ENCODE data around the gene CATSPER4.

Gene CATSPER4

DNA sequence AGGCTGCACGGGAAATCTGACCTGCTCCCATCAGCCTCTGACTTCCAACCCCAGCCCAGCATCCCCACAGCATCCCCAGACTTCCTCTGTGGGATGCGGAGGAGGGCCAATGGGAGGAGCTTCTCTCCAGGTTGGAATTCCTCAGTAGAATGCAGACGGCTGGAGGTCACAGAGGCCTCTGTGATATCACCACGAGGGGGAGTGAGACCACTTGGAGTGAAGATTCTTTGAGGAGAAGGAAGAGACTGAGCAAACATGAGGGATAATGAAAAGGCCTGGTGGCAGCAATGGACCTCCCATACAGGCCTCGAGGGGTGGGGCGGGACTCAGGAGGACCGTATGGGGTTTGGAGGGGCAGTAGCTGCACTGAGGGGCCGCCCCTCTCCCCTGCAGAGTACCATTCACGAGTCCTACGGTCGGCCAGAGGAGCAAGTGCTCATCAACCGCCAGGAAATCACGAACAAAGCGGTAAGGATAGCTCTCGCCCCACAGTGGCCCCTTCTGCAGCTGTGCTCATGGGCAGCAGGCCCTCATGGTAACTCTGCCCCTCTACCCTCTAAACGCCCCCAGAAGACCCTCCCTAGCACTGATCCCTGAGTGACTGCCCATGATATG is at the start of gene CATSPER4:
CATSPER4 (plus strand) TSS at position 230 of the 615 bp plus-strand sequence; CDS start at position 256, 26 bp downstream.
- DNase-seq (ENCODE audit: low read depth in 3 of 3), result no peak

- DNase-seq (ENCODE audit: low read depth in 3 of 3), result no peak
Measured at GRCh38 chr1:26142159-26142558, 48.2 kb upstream of the CATSPER4 start.

GRCh38 chr1:26145041-26145959 is 45.1 kb upstream of the CATSPER4 start:
- peak; percentile 43 to 64 (median 55) for DNase-seq (ENCODE audit: low read depth in 3 of 3)

GRCh38 chr1:26145960-26146294 is 44.5 kb upstream of the CATSPER4 start:
- no peak for DNase-seq (ENCODE audit: low read depth in 3 of 3)

DNA sequence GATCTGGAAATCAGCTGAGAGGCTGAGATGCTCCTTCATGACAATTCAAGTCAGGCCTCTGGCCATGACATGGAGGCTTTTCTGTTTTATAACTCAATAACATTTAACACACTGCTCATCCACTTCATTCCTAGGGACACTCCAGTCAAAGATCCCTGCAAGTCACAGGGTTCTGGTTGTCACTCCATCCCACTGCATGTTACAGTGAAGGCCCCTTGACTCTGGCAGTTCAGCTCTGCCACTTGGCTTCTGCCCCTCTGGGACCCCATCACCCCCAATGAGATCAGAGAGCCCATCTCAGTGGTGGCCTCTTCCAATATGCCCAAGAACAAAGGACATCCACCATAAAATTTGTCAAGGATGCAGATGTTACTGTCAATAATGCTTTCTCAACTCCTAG is 41.5 kb upstream of the CATSPER4 start:
- DNase-seq (ENCODE audit: low read depth in 3 of 3), result no peak

DNA sequence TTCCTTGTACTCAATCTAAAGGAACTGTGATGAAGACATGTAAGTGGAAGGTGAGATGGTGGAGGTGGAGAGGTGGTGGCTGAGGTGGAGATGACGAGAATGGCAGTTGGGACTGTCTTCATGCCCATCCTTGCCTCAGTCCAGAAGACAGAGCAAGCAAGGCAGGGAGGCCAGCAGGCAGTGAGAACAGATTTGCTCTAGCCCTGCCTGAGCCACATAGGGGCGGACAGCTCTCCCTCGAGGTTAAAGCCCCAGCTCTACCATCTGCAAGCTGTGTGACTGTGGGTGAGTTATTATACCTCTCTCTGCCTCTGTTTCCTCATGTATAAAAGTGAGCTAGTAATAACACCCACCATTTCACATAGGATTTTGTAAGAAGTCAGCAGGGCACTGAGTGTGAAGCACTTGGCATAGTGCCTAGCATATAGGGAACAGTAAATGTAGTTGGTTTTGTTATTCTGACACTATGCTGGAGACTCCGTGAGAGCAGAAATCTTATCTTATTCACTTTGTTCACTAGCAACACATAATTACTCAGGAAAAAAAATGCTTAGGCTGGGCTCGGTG is 36.4 kb upstream of the CATSPER4 start:
- DNase-seq (ENCODE audit: low read depth in 3 of 3), result no peak

DNA sequence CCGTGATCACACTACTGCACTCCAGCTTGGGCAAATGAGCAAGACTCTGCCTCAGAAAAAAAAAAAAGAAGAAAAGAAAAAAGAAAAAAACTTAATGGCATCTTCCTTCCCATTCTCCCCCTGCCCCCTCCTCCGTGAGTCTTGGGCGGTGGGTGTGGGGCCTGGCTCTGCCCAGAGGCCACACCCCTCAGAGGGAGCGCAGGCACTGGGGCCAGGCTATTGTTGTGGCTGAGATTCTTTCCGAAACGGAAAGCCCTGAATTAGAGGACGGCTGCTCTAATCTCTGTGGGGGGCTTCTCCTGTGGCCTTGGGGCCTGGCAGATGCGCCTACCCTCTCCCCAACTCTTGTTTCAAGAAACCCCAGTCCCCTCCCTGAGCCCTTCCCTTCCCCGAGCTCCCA is 35.7 kb upstream of the CATSPER4 start:
- DNase-seq (ENCODE audit: low read depth in 3 of 3), result no peak

- no peak for DNase-seq (ENCODE audit: low read depth in 3 of 3)
Measured at GRCh38 chr1:26155370-26156284, 34.8 kb upstream of the CATSPER4 start.

- DNase-seq (ENCODE audit: low read depth in 3 of 3), result no peak
Measured at GRCh38 chr1:26156285-26157038, 33.9 kb upstream of the CATSPER4 start.

DNA sequence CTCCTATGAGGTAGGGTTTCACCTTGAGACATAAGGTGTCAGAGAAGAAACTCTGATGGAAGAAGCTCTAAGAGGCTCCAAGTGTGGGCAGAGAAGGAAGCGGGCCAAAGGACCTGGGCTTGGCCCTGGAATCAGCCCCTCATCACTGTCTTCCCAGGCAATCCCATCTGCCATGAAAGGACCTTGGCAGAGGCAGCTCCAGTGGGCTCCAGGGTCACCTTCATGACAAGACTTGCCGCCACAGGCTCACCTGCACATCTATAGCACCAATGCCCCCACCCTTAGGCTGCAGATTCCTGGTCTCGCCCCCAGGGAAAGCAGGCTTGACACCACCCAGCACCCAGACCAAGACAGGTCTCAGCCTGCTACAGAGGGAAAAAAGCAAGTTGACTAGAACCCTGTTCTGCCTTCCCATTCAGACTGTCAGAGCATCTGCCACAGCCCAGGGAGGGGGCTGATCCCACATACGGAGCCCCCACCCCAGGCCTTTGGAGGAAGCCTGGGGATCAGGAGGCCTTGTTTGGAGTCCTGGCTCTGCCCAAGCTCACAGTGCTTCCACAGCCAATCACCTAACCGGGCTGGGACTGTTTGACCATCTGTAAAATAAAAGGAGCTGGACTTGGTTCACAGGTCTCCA is 32.0 kb upstream of the CATSPER4 start:
- no peak for DNase-seq (ENCODE audit: low read depth in 3 of 3)

- DNase-seq (ENCODE audit: low read depth in 3 of 3), result no peak
Measured at GRCh38 chr1:26158908-26159742, 31.3 kb upstream of the CATSPER4 start, which contains the start of gene FAM110D. TSS of gene FAM110D (plus strand) at chr1:26159079. CDS start at chr1:26161292, 2,213 bp downstream.

- no peak for DNase-seq (ENCODE audit: low read depth in 3 of 3)
Measured at GRCh38 chr1:26159743-26160039, 30.7 kb upstream of the CATSPER4 start.

DNA sequence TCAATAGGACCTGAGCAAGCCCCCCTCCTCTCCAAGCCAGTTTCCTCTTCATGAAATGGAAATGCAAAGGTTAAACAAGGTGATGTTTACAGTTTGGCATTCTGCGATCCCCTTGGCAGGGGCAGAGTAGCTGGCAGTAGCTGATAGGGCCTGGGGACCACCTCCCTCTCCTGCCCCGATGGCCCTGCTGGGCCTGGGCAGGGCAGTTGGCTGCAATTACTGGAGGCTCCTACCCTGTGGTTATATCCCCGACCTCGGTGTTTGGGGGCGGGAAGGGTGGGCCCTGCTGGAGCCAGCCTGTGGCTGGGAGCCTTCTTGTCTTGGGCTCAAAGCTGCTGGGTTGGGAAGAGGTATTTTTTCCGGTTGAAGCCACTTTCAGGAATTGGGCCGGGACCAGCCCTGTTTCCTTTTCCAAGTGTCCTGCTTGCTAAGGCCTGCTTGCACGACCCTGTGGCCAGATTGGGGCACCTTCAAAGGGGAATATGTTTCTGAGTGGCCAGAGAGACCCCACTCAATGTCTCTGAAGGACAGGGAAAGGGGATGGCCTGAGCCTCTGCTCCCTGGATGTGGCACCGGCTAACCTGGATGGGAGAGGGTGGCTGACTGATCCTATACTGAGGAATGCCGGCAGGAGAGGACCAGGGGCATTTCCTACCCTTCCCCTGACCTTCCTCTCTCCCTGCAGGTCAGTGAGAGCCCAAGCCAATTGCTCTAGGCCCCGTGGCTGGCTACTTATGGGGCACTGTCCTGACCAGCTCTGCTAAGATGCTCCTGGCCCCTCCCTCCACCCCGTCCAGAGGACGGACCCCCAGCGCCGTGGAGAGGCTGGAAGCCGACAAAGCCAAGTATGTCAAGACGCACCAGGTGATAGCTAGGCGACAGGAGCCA is 29.6 kb upstream of the CATSPER4 start:
- DNase-seq (ENCODE audit: low read depth in 3 of 3), result no peak

- peak in 1 of 3 experiments; percentile 51 for DNase-seq (ENCODE audit: low read depth in 3 of 3)
Measured at GRCh38 chr1:26161415-26162219, 28.8 kb upstream of the CATSPER4 start.

GRCh38 chr1:26162220-26162709 is 28.1 kb upstream of the CATSPER4 start:
- no peak for DNase-seq (ENCODE audit: low read depth in 3 of 3)

DNA sequence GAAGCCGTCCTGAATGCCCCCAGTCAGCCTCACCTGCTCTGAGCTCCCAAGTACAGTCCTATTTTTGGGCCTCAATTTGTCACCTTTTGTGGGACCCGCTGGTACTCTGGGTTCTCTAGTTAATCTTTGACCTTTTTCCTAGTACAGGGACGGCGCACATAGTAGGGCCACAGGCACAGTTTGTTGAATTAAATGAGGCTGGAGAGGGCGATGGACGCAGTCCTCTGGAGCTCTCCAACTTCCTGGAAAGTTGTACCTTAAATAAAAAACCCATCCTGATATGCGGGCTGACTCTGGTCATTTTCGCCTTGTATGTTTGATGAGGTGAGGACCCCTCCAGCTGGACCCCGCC is 26.7 kb upstream of the CATSPER4 start:
- DNase-seq (ENCODE audit: low read depth in 3 of 3), result no peak

GRCh38 chr1:26164036-26164860 is 26.2 kb upstream of the CATSPER4 start:
- DNase-seq (ENCODE audit: low read depth in 3 of 3), result peak in 2 of 3 experiments; percentile 19 to 42
